RPMI7951 (cell line): ENCODE data around the gene DAB2IP. TPM values are rescaled to one million over a fixed set of nuclear protein-coding genes. Genes with fewer than 3 reads are reported as not detected.
"Not testable (repeated sequence)": the region's sequence is repeated elsewhere in the genome, so short reads cannot be mapped to it uniquely, and the experiment has no call there.

ENCODE experiments used
- DNase-seq: peaks from one replicate; pipeline ENCODE4 v3.0.0-alpha.2; 2012; ENCODE audit warnings: low read depth
- total RNA-seq: library from RNA; depleted of rRNA; stranded (reverse); fragments of >200 nt; shearing (Covaris generic); gene quantifications from 2 replicates; pipeline ENCODE4 v1.2.3, GENCODE V29; 2014

DAB2IP gene
- total RNA-seq, 1 experiment from 2014 or later: 3.8 TPM

- DNase-seq: peak; percentile 94
Observed at GRCh38 chr9:121725008-121725775, 73.8 kb downstream of the DAB2IP start.

DNA sequence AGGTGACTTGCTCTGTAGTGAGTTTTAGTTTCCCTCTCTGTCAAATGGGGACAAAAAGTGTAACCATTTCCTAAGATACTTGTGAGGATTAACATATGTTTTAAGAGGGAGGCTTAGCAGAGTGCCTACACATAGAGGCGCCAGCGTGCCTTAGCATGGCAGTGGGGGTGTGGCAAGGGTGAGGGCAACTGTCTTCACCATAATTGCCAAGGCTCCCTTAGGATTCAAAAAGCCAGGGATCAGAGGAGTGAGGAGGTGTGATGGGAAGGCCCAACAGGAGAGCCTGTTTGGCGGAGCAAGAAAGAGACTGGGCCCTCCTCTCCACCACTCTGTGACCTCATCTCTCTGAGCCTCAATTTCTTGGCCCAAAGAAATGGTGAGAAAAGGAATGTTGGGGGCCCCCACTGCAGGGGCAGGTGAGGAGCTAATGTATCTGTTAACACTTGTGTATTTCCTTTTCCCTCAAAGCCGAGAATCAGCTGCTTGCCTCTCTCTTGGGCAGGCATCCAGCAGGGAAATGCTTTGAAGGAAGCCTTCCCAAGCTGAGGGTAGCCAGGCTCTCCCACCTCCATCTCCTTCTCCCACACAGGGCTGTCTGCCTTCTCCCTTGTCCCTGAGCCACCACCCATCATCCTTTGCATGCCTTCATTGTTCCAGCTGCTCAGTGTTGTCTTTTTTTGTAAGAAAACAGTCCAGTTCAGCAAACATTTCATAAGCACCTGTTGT lies 76.0 kb downstream of the DAB2IP start:
- no peak for DNase-seq

- no peak for DNase-seq
Observed at GRCh38 chr9:121728916-121729315, 77.5 kb downstream of the DAB2IP start.

DNA sequence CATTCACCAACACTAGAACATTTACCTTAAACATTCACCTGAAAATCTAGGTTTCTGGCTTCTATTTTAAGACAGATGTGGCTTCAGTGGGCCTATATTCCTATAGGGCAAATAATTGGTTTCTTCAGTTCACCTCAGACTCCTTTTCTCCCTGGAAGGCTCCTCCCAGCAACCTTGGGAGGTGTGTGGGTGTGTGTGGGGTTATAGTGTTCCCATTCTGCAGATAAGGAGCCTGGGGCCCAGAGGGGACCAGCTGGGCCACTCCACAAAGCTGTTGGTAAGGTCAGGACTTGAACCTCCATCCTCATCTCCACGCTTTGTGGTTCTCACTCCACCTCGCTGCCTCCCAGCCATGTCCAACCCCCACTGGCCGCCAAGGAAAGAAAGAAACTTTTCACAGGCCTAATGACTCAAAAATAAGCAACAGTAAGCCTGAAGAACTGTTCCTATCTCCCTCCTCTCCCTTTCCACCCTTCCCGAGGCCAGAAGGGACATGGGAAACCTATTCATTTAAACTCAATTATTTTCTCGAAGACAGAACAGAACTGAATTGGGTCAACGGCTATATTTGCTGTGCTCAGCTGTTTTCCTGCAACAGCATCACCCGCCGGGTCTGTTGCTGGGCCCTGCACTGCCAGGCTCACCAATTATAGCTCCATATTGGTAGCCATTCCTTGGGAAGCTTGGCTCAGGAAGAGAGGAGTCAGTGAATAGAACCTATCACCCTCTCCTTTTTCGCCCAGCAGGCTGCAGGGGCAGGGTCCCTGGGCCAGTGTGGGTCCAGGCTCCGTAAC lies 78.5 kb downstream of the DAB2IP start:
- DNase-seq: no peak

- no peak for DNase-seq
Observed at GRCh38 chr9:121731090-121731489, 79.7 kb downstream of the DAB2IP start.

- DNase-seq: no peak
Observed at GRCh38 chr9:121731919-121732318, 80.5 kb downstream of the DAB2IP start.

DNA sequence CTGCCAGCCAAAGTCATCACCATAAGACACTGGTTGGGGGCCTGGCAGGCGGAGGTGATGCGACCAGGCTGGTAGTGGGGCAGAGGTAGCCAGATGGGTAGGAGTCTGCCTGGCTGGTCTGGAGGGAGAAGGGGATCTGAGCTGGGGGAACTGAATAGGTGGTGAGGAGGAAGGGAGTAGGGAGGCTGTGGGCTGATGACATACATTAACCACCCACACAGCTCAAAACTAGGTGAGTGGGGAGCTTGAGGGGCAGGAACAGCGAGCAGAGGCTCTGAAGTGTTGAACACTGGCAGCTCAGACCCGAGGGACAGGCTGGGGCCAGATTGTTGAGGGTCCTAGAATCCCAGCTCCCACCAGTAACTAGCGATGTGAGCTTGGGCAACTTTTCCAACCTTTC lies 81.0 kb downstream of the DAB2IP start:
- DNase-seq: no peak

DNA sequence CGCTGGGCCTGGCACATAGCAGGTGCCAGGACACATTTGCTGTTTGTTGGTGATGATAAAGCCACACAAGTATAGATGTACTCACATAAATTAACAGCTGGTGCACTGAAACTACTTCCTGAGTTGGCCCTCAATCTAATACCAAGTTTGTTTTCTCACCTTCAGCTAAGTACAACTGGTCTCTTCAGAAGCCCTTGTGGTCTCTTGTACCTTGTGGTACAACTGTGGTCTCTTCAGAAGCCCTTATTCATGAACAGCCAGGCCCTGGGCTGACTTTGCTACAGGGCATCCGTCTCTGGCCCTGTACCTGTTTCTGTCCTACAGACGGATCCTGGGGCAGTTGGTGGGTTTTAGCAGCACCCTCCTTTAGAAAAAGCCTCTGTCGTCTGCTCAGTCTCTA lies 81.5 kb downstream of the DAB2IP start:
- no peak for DNase-seq

DNA sequence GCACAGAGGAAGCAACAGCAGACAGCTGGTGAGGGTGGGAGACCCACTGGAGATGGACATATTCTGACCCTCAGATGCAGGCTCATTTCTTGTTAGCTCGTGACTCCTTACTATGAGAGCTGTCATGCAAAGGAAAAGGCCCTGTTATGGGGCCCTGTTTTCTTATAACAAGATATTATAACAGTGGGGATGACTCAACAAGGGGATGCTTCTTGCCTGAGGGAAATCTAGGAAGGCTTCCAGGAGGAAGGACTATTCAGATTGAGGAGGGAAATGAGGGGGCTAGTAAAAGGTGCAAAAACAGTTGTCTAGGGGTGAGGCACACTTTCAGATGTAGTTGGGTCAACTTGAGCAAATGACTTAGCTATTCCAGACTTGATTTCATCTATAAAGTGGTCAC lies 83.0 kb downstream of the DAB2IP start:
- no peak for DNase-seq

DNA sequence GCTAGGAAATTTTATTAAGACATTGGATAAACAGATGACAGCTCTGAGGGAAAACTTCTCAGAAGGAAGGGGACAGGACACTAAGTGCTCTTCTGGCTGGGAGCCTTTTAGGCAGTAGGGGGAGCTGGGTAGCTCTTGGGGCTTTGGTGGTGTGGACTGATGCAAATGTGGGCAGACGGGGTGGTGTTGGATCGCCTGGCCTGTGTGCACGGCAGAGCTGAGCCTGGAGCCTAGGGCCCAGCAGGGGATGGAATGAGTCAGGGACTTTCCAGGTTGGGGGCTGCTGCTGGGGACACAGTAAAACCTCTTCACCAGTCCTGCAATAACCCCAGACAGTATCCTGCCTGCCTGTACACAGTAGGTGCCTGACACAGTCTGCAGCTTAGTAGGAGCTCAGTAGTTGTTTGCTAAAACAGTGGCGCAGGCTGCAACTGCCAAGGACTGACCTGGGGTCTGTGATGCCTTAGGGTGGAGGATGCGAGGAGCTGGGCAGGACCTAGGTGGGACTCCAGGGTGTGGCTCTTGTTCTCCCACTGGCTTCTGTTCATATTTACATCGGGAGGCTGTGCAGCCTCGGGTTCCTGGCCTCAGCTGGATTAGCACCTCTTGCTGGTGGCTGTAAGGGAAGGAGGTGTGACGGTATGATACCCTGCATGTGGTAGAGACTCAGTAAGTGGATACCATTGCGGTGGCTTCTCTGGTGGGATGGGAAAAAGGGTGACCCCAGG lies 83.8 kb downstream of the DAB2IP start:
- DNase-seq: no peak

DNA sequence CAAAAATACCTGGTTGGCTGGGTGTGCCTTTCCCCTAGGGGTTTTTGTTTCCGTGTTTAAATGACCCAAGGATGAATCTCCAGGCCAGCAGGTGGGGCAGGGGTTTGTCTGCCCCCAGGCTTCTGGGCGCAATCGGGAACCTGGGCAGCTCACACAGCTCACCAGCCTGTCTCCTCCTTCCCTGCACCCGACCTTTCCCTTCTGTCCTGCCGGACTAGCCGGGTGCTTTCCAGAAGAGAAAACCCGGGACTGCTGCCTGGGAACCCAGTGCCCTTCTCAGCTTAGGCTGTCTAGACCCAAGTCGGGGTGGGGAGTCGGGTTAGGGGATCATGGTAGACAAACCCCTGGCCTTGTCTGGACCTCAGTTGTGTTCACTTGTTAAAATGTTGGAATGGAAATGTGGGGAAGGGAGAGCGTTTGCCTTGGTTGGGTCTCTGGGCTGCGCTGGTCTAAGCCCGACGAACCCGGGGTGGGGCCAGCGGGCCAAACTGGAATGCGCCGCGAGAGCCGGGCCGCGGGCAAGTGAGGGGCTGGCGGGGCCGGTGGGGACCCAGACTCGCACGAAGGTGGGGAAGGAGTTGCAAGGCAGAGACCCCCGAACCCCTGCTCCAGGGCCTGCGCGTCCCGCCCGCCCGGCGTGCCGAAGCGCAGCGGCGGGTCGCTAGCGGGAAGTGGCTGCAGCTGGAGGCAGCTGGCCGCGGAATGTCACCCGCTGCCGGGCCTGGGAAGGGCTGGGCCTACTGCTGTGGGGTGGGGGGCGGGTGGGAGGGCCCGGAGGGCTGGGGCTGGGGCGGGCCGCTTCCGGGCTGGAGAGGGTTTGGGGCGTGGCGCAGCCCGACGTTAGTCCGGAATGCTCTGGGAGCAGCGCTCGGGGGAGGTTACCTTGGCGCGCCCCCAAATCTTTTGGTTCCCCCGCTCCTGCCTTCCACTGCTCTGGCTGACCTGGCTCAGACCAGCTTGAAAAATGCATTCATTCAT lies 84.6 kb downstream of the DAB2IP start:
- no peak for DNase-seq

GRCh38 chr9:121736934-121737462 lies 85.6 kb downstream of the DAB2IP start:
- no peak for DNase-seq

- DNase-seq: no peak
Observed at GRCh38 chr9:121737481-121737931, 86.1 kb downstream of the DAB2IP start.

GRCh38 chr9:121738411-121738810 lies 87.0 kb downstream of the DAB2IP start:
- DNase-seq: no peak

- DNase-seq: no peak
Observed at GRCh38 chr9:121738968-121739367, 87.5 kb downstream of the DAB2IP start.

- no peak for DNase-seq
Observed at GRCh38 chr9:121739971-121740370, 88.5 kb downstream of the DAB2IP start.

DNA sequence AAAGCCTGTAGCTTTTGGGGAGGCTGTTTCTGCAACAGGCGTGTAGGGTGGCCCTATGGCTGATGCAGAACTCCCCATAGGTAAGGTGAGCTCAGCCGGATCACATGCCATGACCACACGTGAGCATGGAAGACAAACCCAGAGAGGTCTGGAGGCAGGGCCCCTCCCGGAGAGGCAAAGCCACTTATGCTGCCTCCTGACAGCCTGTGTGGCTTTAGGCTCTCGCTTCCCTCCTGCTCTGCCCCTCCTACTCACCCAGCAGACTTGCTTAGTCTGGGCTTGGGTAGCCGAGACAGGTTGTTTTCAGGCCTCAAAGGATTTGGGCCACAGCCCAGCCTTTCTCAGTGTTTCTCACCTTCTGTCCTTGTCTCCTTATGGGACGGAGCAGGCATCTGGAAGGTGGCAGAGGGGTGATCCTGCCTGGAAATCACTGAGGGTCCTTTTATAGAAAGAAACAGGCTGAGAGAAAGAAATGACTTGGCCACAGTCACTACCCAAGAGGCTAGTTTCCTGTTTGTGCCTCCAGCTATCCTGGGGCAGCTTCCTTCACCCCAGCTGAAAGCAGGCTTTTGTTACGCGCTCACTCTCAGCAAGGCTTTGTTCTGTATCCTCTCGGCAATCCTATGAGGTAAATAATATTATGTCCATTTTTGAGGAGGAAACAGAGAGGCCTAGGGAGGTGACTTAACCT lies 89.9 kb downstream of the DAB2IP start:
- DNase-seq: no peak

GRCh38 chr9:121741919-121742283 lies 90.5 kb downstream of the DAB2IP start:
- DNase-seq: not testable (repeated sequence)

DNA sequence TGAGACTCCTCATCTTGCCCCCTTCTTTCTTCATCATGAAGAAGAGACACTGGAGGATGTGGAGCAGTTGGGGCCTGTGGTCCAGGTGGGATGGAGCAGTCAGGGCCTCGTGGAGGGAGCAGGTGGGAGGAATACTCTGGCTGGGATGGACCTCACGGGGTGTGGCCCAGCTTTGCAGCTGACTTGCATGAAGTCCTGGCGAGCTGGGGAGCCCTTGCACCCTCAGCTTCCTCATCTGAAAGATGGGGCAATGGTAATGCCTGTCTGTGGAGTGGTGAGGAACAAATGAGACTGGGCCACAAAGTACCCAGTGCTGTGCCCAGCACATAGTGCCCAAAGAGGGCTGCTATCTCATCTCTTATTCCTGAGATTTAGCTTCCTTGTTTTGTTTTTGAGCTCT lies 91.5 kb downstream of the DAB2IP start:
- no peak for DNase-seq
